Adipocyte (in vitro differentiated cells): ENCODE results near the gene DIAPH3.

Experiments
- DNase-seq: peaks from one replicate; pipeline ENCODE4 v3.0.0-alpha.2; 2015; ENCODE audit warnings: low read depth
- H3K27me3 ChIP-seq: replicated peaks from 2 replicates; pipeline ENCODE4 v1.7.0; 2013; ENCODE audit warnings: mild to moderate bottlenecking, low read length, moderate library complexity; ENCODE audit not compliant: control insufficient read depth, insufficient read depth
- H3K36me3 ChIP-seq: 2 replicates; pipeline ENCODE4 v1.7.0; 2013; ENCODE audit warnings: low read length, mild to moderate bottlenecking, moderate library complexity; ENCODE audit not compliant: control insufficient read depth, insufficient read depth, severe bottlenecking
- H3K4me1 ChIP-seq: 2 replicates; pipeline ENCODE4 v1.7.0; 2013; ENCODE audit warnings: mild to moderate bottlenecking, low read length, moderate library complexity; ENCODE audit not compliant: control insufficient read depth, insufficient read depth
- H3K4me3 ChIP-seq: 2 replicates; pipeline ENCODE4 v1.7.0; 2013; ENCODE audit warnings: mild to moderate bottlenecking, low read length, moderate library complexity
- H3K9ac ChIP-seq: 2 replicates; pipeline ENCODE4 v1.7.0; 2013; ENCODE audit warnings: mild to moderate bottlenecking, low read length, moderate library complexity
- H3K9me3 ChIP-seq: 2 replicates; pipeline ENCODE4 v1.7.0; 2013; ENCODE audit warnings: mild to moderate bottlenecking, low read length, moderate library complexity; ENCODE audit not compliant: control insufficient read depth

Gene DIAPH3

DNA sequence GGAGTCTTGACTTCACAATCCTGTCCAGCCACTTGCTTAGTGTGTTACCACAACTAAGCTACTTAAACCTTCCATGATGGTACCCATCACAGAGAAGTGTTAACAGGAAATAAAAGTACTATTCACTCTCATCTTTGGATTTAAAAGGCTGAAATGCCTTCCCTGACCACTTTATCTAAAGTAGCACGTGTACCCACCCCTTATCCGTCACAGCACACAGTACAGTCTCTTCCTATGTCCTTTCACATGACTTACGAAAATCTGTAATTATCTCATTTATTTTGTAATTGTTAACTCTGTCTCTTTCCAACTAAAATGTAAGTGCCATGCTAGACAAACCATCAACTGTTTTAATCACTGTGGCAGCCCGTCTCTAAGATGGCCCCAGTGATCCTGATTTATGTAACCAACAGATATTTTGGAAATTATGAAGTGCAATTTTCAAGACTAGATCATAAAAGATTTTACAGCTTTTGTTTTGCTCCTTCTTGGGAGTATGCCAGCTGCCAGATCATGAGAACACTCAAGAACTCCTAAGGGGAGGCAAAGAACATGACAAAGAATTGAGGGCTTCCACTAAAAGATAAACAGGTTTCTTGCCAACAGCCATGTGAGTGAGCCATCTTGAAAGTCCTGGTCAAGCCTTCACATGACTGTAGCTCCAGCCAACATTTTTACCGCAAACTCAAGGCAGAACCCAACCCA, 44.9 kb downstream of the DIAPH3 start:
- no peaks in the 10 kb centered on the region for H3K36me3 ChIP-seq
- no peak overlapping the region for H3K9ac ChIP-seq
- H3K4me3 ChIP-seq = no peak overlapping the region
- no peak for DNase-seq
- H3K27me3 ChIP-seq = no peaks in the 10 kb centered on the region
- peaks cover 15% of the 10 kb centered on the region for H3K9me3 ChIP-seq
- no peaks in the 10 kb centered on the region for H3K4me1 ChIP-seq

DNA sequence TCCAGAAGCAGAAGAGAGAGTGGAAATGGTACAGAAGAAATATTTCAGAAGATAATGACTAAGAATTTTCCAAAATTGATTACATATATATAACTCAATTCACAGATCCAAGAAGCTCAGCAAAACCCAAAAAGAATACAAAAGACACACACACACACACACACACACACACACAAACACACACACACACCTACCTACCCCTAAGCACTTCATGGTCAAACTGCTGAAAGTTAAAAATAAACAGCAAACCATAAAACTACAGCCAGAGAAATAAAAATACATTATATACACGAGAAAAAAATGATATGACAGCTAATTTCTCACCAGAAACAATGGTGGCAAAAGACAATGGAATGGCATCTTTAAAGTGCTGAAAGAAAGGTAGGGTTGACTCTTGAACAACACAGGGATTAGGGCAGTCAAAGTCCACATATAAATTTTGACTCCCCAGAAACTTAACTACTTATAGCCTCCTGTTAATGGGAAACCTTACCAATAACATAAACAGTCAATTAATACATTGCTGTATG, 49.2 kb downstream of the DIAPH3 start:
- Histone ChIP-seq H3K4me3 (no peak overlapping the region), H3K9me3 (peaks cover 17% of the 10 kb centered on the region), H3K9ac (no peak overlapping the region), H3K4me1 (peaks cover 5% of the 10 kb centered on the region), H3K36me3 (no peaks in the 10 kb centered on the region), H3K27me3 (no peaks in the 10 kb centered on the region)
- DNase-seq = no peak

DNA sequence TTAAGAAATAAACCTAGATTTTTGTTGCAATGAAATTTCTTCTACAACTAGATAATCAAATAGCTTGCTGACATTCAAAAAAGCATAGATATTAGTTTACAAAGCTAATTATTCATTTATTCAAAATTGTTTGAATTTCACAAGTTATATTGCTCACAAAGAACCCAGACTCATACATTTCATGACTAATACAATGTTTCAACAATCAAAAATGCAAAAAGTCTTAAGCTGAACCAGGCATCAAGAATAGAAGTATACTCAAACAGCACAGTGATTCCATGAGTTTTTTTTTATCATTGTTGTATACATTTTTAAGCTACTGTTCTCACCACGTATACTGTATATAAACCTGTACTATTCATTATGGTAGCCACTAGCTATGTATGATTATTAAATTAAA, 51.0 kb downstream of the DIAPH3 start:
- peaks cover 17% of the 10 kb centered on the region for H3K9me3 ChIP-seq
- peak; percentile 56 for DNase-seq
- no peaks in the 10 kb centered on the region for H3K36me3 ChIP-seq
- no peaks in the 10 kb centered on the region for H3K27me3 ChIP-seq
- H3K9ac ChIP-seq = no peak overlapping the region
- H3K4me3 ChIP-seq = no peak overlapping the region
- H3K4me1 ChIP-seq = peaks cover 5% of the 10 kb centered on the region

- H3K4me3 ChIP-seq = no peak overlapping the region
- peak; percentile 49 for DNase-seq
- H3K9ac ChIP-seq = no peak overlapping the region
- peaks cover 17% of the 10 kb centered on the region for H3K9me3 ChIP-seq
- no peaks in the 10 kb centered on the region for H3K36me3 ChIP-seq
- H3K27me3 ChIP-seq = no peaks in the 10 kb centered on the region
- peaks cover 5% of the 10 kb centered on the region for H3K4me1 ChIP-seq
Observed at GRCh38 chr13:60111691-60112090, 52.0 kb downstream of the DIAPH3 start.

DNA sequence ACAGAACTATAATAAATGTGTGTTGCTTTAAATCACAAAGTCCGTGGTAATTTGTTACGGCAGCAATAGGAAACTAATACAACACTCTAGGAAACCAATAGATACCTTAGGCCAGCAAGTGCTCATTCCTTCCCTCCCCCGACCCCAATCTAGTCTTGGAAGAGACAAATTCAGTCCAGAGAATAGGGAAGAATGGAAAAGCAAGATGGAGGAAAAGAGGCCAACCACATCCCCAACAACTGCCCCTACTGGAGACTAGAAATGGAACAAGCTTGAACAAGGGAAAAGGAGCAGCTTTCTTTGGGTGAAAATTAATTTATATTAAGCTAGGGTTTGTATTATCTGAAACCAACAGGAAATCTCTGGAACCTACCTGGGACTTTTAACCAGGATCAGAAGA, 54.4 kb downstream of the DIAPH3 start:
- no peak overlapping the region for H3K9ac ChIP-seq
- no peak overlapping the region for H3K4me3 ChIP-seq
- H3K27me3 ChIP-seq = no peaks in the 10 kb centered on the region
- H3K36me3 ChIP-seq = no peaks in the 10 kb centered on the region
- peaks cover 6% of the 10 kb centered on the region for H3K9me3 ChIP-seq
- no peak for DNase-seq
- peaks cover 5% of the 10 kb centered on the region for H3K4me1 ChIP-seq

DNA sequence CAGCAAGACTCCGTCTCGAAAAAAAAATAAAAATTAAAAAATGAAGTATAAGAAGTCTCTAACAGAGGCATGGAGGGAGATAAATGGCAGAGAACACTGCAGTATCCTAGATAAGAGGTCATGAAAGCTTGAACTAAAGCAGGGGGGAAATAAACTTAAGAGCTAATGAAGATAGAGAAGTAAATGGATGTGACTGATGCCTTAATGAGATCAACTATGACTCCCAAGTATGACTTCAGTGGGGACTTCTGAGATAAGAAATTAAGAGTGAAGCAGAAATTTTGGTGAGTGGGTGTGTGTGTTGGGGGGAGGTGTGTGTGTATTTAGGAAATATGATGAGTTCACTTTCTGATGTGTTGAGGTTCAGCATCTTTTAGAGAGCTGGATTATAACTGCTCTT, 55.1 kb downstream of the DIAPH3 start:
- no peak overlapping the region for H3K9ac ChIP-seq
- no peaks in the 10 kb centered on the region for H3K9me3 ChIP-seq
- H3K27me3 ChIP-seq = no peaks in the 10 kb centered on the region
- H3K36me3 ChIP-seq = no peaks in the 10 kb centered on the region
- no peak for DNase-seq
- peaks cover 5% of the 10 kb centered on the region for H3K4me1 ChIP-seq
- no peak overlapping the region for H3K4me3 ChIP-seq

GRCh38 chr13:60099631-60100420, 63.9 kb downstream of the DIAPH3 start:
- no peaks in the 10 kb centered on the region for H3K27me3 ChIP-seq
- H3K36me3 ChIP-seq = no peaks in the 10 kb centered on the region
- H3K9me3 ChIP-seq = no peaks in the 10 kb centered on the region
- no peaks in the 10 kb centered on the region for H3K4me1 ChIP-seq
- no peak for DNase-seq
- no peak overlapping the region for H3K9ac ChIP-seq
- no peak overlapping the region for H3K4me3 ChIP-seq

- no peak overlapping the region for H3K4me3 ChIP-seq
- no peak overlapping the region for H3K9ac ChIP-seq
- H3K4me1 ChIP-seq = peaks cover 10% of the 10 kb centered on the region
- H3K9me3 ChIP-seq = no peaks in the 10 kb centered on the region
- DNase-seq = no peak
- no peaks in the 10 kb centered on the region for H3K36me3 ChIP-seq
- H3K27me3 ChIP-seq = no peaks in the 10 kb centered on the region
Observed at GRCh38 chr13:60095300-60095699, 68.4 kb downstream of the DIAPH3 start.

DNA sequence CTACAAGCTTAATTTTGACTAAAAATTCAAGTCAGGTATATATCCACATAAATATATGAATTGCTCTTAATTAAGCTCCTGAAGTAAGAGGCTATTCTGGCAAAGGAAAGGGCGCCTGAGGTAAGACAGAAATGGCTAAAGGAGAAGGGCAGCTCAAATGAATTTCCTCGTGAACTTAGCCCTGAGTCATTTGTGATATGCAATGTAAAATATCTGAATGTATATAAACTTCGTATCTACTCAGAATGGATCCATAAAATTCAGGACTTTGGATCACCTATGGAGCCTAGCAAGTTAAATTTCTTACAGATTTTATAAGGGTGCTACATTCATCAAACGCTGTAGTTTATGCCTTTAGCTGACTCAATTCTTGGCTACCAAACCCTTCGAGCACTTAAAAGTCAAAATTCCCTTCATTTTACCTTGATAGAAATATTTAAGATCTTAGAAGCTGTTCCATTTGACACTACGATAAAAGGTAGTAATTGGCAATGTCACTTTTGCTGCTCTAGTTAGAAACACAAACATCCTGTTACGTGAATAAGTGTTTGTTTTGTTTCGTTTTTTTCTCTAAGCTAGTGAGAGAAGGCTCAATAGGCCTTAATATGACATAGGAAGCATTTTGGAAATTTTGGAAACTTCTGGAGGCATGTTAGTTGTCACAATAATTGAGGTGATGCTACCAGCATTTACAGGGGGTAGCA, 69.2 kb downstream of the DIAPH3 start:
- H3K36me3 ChIP-seq = no peaks in the 10 kb centered on the region
- H3K4me1 ChIP-seq = peaks cover 14% of the 10 kb centered on the region
- no peak overlapping the region for H3K9ac ChIP-seq
- no peak overlapping the region for H3K4me3 ChIP-seq
- no peaks in the 10 kb centered on the region for H3K27me3 ChIP-seq
- no peaks in the 10 kb centered on the region for H3K9me3 ChIP-seq
- no peak for DNase-seq

DNA sequence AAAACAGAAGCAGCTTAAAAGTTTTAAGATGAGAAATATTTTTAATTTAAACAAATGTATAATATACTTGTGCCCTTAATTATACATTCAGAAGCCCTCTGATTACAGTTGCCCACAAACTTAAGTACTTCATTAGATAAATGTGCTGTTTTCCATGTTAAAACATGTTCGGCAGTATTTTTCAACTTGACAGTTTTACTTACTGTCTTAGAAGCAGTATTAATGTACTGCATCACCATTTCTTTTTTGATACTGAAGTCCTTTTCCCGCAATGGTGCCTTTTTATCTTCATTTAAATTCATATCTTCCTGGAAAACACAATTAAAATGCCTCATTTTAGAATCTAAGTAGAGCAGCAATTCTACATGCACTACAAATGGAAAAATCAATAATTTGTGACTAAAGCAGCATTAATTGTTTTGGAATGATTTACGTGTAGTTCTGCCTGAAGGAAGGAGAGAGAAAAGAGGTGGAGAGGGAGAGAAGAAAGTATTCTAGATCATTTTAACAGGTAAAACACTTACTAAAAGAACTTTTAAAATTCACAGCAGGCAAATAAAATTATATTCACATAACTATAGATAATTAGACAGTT, 70.2 kb downstream of the DIAPH3 start:
- Histone ChIP-seq H3K36me3 (no peaks in the 10 kb centered on the region), H3K27me3 (no peaks in the 10 kb centered on the region), H3K4me3 (no peak overlapping the region), H3K9ac (no peak overlapping the region), H3K4me1 (peaks cover 14% of the 10 kb centered on the region), H3K9me3 (no peaks in the 10 kb centered on the region)
- DNase-seq = no peak

- Histone ChIP-seq H3K4me1 (peaks cover 14% of the 10 kb centered on the region), H3K9ac (no peak overlapping the region), H3K27me3 (no peaks in the 10 kb centered on the region), H3K4me3 (no peak overlapping the region), H3K9me3 (no peaks in the 10 kb centered on the region), H3K36me3 (no peaks in the 10 kb centered on the region)
- DNase-seq = no peak
Observed at GRCh38 chr13:60091573-60091972, 72.2 kb downstream of the DIAPH3 start.
